Measurements from ENCODE around the gene VSTM1.

Gene VSTM1

GRCh38 chr19:54045771-54046170 lies 17.9 kb downstream of the VSTM1 start:
- Histone ChIP-seq H3K4me3 (ENCODE audit: low read depth, low read length, poor library complexity, severe bottlenecking) (no peak overlapping the region), H3K9ac (ENCODE audit: low read length) (no peak overlapping the region), H3K4me1 (ENCODE audit: insufficient read depth, low read length, severe bottlenecking) (no peaks in the 10 kb centered on the region), H3K9me3 (ENCODE audit: low read length) (no peaks in the 10 kb centered on the region), H3K4me2 (ENCODE audit: low read length) (no peak overlapping the region), H3K36me3 (ENCODE audit: insufficient read depth, low read length) (no peaks in the 10 kb centered on the region), H4K20me1 (ENCODE audit: insufficient read depth, low read length) (no peaks in the 10 kb centered on the region), H3K9me2 (ENCODE audit: low read depth, low read length) (no peaks in the 10 kb centered on the region), H3K27ac (ENCODE audit: low read depth, low read length, poor library complexity, severe bottlenecking) (no peak overlapping the region), H3F3A (ENCODE audit: insufficient read depth, low read length) (no peaks in the 10 kb centered on the region), H2AFZ (ENCODE audit: low read length) (no peak overlapping the region), H3K79me2 (ENCODE audit: insufficient read depth, low read length) (no peaks in the 10 kb centered on the region), H3K27me3 (ENCODE audit: insufficient read depth, low read length) (no peaks in the 10 kb centered on the region)
- no peak for TF ChIP-seq CTCF (IDR thresholded peaks at IDR 0.05; ENCODE audit: low read length)
- no peak for TF ChIP-seq EZH2 (IDR thresholded peaks at IDR 0.05; ENCODE audit: borderline replicate concordance, low read length)

GRCh38 chr19:54042989-54043388 lies 20.7 kb downstream of the VSTM1 start:
- Histone ChIP-seq H3K9ac (ENCODE audit: low read length) (no peak overlapping the region), H3K79me2 (ENCODE audit: insufficient read depth, low read length) (no peaks in the 10 kb centered on the region), H3K9me2 (ENCODE audit: low read depth, low read length) (no peaks in the 10 kb centered on the region), H3F3A (ENCODE audit: insufficient read depth, low read length) (no peaks in the 10 kb centered on the region), H3K4me3 (ENCODE audit: low read depth, low read length, poor library complexity, severe bottlenecking) (no peak overlapping the region), H4K20me1 (ENCODE audit: insufficient read depth, low read length) (no peaks in the 10 kb centered on the region), H2AFZ (ENCODE audit: low read length) (no peak overlapping the region), H3K36me3 (ENCODE audit: insufficient read depth, low read length) (no peaks in the 10 kb centered on the region), H3K4me1 (ENCODE audit: insufficient read depth, low read length, severe bottlenecking) (no peaks in the 10 kb centered on the region), H3K4me2 (ENCODE audit: low read length) (no peak overlapping the region), H3K27ac (ENCODE audit: low read depth, low read length, poor library complexity, severe bottlenecking) (no peak overlapping the region), H3K27me3 (ENCODE audit: insufficient read depth, low read length) (no peaks in the 10 kb centered on the region), H3K9me3 (ENCODE audit: low read length) (no peaks in the 10 kb centered on the region)
- no peak for TF ChIP-seq EZH2 (IDR thresholded peaks at IDR 0.05; ENCODE audit: borderline replicate concordance, low read length)
- no peak for TF ChIP-seq CTCF (IDR thresholded peaks at IDR 0.05; ENCODE audit: low read length)

GRCh38 chr19:54041969-54042606 lies 21.6 kb downstream of the VSTM1 start:
- Histone ChIP-seq H3K4me3 (ENCODE audit: low read depth, low read length, poor library complexity, severe bottlenecking) (no peak overlapping the region), H4K20me1 (ENCODE audit: insufficient read depth, low read length) (no peaks in the 10 kb centered on the region), H3K9me3 (ENCODE audit: low read length) (no peaks in the 10 kb centered on the region), H3K79me2 (ENCODE audit: insufficient read depth, low read length) (no peaks in the 10 kb centered on the region), H3K36me3 (ENCODE audit: insufficient read depth, low read length) (no peaks in the 10 kb centered on the region), H3K9me2 (ENCODE audit: low read depth, low read length) (no peaks in the 10 kb centered on the region), H2AFZ (ENCODE audit: low read length) (no peak overlapping the region), H3K27ac (ENCODE audit: low read depth, low read length, poor library complexity, severe bottlenecking) (no peak overlapping the region), H3F3A (ENCODE audit: insufficient read depth, low read length) (no peaks in the 10 kb centered on the region), H3K9ac (ENCODE audit: low read length) (no peak overlapping the region), H3K27me3 (ENCODE audit: insufficient read depth, low read length) (no peaks in the 10 kb centered on the region), H3K4me1 (ENCODE audit: insufficient read depth, low read length, severe bottlenecking) (no peaks in the 10 kb centered on the region), H3K4me2 (ENCODE audit: low read length) (no peak overlapping the region)
- TF ChIP-seq EZH2 (IDR thresholded peaks at IDR 0.05; ENCODE audit: borderline replicate concordance, low read length) = no peak
- TF ChIP-seq CTCF (IDR thresholded peaks at IDR 0.05; ENCODE audit: low read length) = no peak
